Anterior cingulate cortex (tissue), 58 donors: ENCODE data around the gene TUBB4B.

ENCODE experiments used
- DNase-seq, 58 donors: peaks; one replicate each; lab custom pipeline; 2025; lab: John Stamatoyannopoulos, UW

Gene TUBB4B

DNA sequence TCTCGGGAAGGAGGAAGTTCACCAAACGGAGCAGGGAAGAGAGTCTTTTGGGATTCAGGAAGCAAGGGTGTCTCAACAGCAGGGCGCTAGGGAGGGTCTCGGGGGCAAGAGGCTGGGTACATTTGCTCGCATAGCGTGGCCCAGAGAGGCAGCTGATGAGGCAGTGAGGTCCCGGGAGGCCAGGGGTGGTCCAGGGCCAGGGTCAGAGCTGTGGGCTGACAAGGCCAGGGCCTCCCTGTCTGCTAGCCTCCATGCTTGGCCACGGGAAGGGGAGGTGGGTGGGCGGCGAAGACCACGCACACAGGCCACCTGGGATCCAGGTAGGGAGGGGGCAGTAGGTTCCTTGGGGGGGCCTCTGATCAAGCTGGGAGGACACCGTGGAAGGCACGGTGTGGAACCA, 29.6 kb upstream of the TUBB4B start:
- no peak for DNase-seq

DNA sequence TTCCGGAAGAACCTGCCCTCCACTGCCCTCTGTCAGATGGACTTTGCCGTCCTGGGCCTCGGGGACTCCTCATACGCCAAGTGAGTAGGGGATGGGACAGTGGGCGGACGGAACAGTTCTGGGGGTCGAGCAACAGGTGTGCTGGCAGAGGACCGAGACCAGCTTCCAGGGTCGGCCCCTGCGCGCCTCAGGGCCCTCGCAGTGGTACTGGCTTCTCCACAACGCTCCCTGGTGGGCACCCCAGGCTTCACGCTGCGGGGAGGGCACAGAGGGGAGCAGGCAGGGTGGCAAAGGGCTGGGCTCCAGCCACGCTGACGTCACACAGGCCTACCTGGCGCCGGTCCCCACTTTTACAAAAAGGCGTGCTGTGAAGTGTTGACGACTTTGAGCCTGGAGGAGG, 28.6 kb upstream of the TUBB4B start:
- no peak for DNase-seq

DNA sequence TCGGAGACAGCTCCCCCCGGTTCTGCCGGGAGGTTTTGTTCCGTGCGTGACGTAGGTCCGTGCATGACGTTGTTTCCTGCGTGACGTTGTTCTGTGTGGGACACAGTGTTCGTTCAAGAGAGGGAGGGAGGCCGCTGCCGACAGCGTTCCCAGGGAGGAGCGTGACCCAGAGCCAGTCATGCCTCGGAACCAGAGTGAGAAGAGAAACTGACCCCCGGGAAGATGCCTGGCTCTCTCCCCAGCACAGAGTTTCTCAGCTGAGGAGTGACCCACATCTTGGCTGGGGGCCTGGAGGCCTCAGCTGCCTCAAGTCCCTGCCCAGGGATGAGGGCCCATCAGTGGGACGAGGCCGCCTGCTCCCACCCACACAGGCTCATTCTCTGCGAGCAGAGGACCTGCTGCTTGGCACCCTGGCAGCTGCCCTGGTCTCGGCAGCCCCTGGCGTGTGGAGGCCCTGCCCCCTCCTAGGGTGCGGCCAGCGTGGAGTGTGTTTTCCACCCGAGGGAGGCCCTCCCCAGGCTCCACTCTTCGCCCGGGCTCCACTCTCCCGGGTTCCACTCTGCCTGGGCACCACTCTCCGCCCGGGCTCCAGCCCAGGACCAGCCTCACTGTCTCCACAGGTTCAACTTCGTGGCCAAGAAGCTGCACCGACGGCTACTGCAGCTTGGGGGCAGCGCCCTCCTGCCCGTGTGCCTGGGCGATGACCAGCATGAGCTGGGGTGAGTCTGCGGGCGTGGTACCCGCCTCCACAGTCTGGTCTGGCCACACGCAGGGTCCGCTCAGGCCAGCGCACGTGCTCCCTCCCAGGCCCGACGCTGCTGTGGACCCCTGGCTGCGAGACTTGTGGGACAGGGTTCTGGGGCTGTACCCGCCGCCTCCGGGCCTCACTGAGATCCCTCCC, 27.7 kb upstream of the TUBB4B start:
- DNase-seq = peak in 10 of 58 donors; percentile 31 to 65 (median 50)

DNA sequence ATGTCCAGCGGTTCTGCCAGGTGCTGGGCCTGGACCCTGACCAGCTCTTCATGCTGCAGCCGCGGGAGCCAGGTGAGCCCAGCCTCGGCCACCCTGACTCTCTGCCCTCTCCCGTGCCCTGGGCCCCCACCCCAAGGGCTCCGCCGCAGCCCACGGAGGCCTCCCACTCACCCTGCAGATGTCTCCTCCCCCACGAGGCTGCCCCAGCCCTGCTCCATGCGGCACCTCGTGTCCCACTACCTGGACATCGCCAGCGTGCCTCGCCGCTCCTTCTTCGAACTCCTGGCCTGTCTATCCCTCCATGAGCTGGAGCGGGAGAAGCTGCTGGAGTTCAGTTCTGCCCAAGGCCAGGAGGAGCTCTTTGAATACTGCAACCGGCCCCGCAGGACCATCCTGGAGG, 26.5 kb upstream of the TUBB4B start:
- no peak for DNase-seq

DNA sequence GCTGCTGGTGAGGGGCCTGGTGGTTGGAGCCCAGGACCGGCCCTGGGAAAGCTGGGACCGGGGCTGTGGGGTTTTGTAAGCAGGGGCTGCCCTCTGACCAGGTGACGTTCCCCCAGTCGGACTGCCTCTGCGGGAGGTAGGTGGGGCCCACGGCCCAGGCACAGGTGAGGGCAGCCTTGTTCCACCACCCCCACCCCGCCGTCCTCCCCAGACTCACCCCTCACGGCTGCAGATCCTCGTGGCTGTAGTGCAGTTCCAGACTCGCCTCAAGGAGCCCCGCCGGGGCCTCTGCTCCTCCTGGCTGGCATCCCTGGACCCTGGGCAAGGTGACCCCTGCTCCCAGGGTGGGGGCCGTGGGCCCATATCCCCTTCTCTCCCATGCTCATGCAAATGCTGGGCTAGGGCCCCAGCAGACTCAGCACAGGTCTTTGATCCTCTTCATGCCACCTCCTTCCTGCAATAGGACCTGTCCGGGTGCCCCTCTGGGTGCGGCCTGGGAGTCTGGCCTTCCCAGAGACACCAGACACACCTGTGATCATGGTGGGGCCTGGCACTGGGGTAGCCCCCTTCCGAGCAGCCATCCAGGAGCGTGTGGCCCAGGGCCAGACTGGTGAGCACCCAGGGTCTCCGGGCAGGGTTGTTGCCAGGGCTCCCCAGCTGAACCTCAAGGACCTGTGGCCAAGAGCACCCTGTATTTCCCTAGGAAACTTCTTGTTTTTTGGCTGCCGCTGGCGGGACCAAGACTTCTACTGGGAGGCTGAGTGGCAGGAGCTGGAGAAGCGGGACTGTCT, 25.7 kb upstream of the TUBB4B start:
- no peak for DNase-seq

DNA sequence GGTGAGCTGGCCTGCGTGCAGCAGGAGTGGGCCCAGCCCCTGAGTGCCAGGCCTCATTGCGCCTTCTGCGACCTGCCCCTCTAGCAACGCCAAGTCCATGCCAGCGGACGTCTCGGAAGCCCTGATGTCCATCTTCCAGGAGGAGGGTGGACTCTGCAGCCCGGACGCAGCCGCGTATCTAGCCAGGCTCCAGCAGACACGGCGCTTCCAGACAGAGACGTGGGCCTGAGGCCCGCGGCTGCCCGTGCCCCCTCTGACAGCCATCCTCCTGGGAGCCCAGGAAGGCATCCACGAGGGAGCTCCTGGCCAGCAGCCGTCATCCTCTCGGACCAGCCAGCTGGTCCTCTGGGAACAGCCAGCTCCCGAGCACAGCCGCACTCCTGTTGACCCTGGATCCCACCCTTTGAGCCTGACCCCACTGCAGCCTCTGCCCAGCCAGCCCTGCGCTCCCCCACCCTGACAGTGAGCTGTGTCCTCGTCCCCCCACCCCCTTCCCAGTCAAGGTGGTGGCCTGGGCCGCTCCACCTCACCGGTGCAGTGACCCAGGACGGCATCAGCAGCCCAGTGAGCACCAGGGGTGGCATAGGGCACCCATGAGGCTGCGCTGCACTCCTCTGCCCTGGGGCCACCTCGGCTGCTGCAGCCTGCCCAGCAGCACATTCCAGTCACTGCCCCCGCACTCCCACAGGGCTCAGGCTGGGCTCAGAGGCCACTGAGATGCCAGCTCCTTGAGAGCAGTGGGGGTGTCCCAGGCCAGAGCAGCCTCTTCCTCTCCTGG, 24.7 kb upstream of the TUBB4B start:
- no peak for DNase-seq

DNA sequence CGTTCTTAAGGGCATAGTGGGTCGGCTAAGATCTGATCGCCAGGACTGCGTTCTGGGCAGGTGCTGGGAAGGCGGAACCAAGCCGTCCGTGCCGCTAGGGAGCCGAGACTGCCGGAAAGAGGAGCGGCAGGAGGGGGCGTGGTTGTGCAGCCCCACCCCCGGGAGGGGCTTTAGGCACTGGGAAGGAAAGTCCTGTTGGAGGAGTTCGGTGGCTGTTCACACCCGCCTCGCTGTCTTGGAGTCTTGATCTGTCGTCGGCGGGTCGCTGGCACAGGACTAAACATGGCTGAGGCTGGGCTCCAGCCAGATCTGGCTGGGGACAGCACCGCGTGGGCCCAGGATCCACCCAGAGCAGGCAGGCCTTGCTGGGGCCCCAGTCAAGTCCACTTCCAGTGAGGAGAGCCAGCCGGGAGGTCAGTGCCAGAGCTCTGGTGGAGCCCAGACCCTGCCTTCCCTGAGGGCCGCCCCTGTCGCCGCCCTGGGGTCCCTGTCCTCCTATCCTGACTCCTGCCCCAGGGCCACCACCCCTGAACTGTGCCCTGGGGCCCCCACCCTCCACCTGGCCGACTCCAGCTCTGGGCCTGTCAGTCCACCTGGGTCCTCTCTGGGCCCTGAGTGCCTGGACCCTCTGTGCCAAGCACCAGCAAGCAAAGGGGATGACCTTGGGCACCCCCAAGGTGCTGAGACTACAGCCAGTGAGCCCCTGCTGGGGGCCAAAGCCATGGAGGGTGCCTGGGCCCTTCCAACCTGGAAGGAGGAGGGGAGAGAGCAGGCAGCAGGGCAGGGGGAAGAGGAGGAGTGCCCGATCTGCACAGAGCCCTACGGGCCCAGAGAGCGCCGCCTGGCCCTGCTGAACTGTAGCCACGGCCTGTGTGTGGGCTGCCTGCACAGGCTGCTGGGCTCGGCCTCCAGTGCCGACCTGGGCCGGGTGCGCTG, 23.5 kb upstream of the TUBB4B start:
- peak in 11 of 58 donors; percentile 13 to 55 (median 28) for DNase-seq

DNA sequence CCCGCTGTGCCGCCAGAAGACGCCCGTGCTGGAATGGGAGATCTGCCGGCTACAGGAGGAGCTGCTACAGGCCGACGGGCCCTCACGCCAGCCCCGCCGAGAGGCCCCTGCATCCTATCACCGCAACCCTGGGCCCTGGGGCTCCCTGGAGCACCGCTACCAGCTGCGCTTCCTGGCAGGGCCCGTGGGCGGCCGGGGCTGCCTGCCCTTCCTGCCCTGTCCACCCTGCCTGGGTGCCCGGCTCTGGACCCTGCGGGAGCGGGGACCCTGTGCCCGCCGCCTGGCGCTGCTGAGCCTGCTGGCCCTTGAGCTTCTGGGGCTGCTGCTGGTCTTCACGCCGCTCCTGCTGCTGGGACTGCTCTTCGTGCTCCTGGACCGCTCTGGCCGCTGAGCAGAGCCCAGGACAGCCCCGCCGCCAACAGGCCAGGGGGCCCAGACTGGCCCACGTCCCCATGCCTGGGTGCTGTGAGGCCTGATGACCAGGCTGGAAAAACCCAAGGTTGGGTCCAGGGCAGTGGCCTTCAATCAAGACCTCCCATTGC, 22.8 kb upstream of the TUBB4B start:
- DNase-seq = no peak

DNA sequence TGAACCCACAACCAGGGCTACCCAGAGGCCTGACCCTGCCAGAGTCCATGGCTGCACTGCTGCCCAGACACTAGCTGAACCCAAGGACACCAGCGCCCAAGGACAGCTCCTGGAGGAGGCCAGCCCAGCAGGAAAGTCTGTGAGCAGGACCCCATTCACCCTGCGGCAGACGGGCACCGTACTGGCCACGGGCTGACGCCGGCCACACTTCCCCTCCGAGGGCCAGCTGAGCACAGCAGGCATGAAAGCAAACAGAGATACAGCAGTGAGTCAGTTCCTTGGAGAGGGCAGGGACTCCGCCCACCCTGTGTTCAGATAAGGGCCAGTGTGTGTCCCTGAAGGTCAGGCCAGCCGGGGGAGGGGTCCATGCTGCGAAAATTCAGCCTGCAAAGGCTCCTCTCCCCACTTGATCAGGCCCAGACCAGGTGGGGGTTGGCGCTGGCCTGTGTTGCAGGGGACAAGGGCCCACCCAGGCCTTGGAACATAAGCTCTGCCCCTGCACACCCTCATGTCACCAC, 22.3 kb upstream of the TUBB4B start:
- DNase-seq = no peak

DNA sequence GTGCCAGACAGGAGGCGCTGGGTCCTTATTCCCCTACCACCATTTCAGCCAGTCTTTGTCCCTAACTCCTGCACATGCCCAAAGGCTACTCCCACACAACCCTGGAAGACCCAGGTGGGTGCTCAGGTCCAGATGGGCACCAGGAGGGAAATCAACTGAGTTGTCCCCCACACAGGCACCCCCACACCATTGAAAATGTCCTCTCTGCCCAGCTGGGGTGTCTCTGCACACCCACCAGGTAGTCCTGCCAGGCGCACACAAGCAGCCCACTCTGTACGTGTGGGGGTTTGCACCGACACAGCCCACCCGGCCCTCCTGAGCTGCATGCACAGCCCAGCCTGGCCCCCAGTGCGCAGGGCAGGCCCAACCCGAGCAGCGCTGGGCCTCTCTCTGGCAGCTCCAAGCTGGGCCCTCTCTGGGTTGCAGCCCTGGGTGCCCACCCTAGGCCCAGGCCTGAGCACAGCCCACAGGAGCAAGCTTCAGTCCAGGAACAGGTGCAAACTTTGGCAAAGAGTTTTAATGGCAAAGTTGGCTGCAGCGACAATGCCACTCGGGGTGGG, 21.2 kb upstream of the TUBB4B start:
- no peak for DNase-seq

DNA sequence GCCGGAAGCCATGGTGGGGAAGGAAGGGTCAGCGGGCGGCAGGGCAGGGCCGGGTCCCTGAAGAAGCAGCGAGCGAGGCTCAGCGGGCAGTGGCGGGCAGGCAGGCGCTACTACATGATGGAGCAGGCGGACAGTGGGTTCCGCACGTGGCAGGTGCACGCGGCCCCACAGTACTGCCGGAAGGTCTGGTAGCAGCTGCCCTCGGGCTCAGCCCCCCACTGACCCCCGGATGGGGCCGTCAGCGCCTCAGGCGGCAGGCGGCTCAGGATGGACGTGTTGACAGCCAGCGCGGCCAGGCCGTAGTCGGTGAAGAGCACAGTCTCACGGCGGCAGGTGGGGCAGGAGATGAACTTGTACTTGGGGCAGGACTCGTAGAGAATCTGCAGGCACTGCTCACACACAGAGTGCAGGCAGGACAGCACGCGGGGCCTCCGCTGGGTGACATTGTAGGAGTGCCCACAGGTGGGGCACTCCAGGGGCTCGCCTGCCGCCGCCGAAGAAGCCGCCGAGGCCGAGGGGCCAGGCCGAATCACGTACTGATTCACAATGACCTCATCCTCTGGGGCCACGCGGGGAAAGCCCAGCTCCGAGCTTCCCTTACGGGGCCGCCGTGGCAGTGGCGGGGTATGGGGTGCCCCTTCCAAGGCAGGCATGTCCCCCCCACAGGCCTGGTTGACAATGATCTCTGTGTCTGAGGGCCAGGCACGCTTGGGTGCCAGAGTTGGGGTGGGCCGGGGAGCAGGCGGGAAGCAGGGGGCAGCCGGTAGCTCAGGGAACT, 20.6 kb upstream of the TUBB4B start:
- no peak for DNase-seq

DNA sequence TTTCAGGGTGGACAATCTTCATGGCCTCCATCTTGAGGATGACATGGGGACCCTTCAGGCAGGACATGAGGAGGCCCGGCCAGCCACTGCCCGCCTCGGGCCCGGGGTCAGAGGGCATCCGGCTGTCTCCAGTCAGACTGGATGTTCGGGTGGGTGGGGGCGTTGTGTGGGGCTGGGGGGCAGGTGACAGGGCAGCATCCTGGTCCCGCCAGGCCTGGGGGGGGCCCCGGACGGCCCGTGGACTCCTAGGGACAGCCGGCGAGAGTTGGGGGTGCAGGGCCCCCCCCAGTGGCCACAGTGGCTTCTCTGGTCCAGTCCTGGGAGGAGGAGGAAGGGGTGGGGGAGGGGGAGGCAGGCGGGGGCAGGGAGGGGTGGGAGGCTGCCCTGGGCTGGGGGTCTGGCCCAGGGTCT, 20.0 kb upstream of the TUBB4B start:
- DNase-seq = no peak

DNA sequence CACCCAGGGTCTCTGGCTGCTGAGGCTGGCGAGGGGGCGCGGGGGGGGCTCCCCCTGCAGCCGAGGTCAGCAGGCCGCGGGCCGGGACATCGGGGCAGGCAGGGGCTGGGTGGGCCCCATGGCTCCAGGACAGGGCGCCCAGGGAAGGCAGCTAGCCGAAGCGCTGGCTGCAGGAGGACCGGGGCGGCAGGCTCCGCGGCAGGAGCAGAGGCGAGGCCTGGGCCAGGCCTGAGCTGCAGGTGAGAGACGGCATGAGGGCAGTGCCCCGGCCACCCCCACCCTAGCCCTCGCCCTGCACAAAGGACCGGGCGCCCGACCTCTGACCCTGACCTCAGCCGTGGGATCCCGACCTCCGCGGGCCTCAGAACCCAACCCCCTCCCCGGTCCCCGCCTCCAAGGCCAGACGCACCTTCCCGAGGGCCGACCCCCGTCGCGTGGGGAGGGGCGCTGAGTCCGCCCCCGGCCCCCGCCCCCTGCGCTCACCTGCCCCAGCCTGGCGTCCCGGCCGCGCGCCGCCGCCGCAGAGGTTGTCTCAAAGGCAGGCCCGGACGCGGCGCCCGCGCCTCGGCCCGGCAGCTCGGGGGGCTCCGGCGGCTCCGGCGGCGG, 19.5 kb upstream of the TUBB4B start:
- DNase-seq = no peak

DNA sequence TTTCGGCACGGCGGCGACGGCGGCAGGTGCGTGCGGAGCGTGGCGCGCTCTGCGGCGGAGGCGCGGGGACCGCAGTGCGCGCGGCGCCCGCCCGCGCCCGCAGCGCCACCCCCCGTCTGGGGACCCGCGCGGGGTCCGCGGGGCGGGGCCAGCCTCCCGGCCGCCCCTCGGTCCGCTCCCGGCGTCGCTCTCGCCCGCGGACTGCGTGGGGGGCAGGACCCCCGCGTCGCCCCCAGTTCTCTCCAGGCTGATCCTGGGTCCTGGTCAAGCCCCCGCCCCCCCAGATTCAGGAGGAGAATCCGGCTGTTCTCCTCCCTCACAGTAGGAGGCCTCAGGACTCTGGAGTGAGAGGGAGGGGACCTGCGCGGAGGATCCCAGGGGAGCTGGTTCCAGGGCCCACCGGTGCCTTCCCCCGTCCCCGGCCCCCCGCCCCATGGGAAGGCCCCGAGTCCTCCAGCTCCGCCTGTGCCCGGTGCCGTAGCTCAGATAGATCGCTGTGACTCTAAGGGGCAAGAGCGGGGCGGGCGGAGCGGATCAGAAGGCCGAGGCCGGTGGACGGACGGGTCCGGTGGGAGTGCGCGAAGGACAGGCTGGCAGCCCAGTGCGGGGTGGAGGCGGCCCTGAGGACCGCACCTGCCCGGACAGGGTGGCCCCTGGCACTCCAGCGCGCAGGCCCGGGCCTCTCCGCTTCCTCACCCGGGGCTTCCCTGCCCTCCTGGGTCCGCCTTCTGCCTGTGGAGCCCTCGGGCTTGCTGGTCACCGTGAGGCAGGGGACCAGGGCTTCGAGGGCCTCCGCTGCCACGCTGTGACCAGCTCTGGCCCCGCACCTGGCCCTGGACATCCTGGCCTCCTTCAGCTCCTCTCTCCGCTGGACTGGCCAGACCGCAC, 18.7 kb upstream of the TUBB4B start, which contains the start of gene RNF208:
TSS of gene RNF208 (minus strand) at position 51 of the 888 bp plus-strand sequence. CDS start 1,028 bp downstream, outside the sequence.
- DNase-seq = peak in 10 of 58 donors; percentile 15 to 71 (median 42)

DNA sequence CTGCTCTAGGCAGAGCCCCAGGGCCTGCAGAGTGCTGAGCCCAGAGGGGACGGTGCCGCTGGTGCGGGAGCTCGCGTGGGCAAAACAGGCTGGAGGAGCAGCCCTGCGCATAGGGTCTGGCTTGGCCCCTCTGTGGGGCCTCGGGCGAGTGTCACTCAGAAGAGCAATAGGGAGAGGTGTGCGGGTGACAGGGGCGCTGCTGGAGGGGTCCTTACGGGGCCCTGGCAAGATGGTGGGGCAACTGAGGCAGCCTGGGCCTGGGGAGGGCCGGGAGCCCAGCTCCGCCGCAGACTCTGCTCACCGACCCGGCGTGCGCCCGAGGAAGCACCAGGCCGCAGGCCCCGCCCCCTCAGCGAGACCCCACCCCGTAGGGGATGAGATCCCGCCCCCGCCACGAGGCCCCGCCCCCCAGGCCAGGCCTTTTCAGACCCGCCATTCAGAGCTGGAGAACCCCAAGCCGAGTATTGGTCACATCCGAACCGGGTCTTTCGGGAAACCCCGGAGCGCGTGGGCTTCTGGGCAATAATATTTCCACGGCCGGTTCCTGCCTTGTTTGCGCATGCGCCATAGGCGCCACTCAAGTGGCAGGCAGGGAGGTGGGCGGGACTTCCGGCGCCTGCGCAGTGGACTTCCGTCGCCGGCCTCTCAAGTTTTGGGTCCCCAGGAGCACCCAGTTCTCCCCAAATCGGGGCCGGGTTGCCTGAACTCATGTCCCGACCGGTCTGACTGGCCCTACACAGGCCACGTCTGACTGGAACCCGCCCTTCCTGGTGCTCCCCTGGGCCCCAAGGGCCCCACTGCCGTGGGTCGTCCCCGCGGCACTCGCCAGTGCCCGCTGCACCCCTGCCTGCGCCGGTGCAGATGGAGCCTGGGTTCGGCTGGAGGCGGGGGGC, 17.8 kb upstream of the TUBB4B start:
- peak; percentile 80 to 99 (median 97) for DNase-seq
